ENCODE data around the gene VPS41. TPM values are rescaled to one million over a fixed set of nuclear protein-coding genes. Genes with fewer than 3 reads are reported as not detected.

The VPS41 gene
- total RNA-seq, 2 donors from 2014 or later = 61.1 to 64.9 TPM

GRCh38 chr7:38834357-38834756 is 74.6 kb downstream of the VPS41 start:
- H3K27me3 Mint-ChIP-seq (ENCODE audit: low read depth) = no peaks in the 10 kb centered on the region
- H3K4me3 Mint-ChIP-seq = no peak overlapping the region
- H3K9me3 Mint-ChIP-seq = peaks cover 0 to 1% of the 10 kb centered on the region in 2 donors
- H3K4me1 Mint-ChIP-seq (ENCODE audit: low read depth) = peaks cover 6% of the 10 kb centered on the region
- ATAC-seq (replicated peaks in 1 of 2) (no peak), DNase-seq (no peak)
- peaks cover 0 to 4% of the 10 kb centered on the region in 2 donors for H3K36me3 Mint-ChIP-seq (ENCODE audit: insufficient read depth in 2 of 2)
- H3K27ac Mint-ChIP-seq = no peak overlapping the region

- no peak overlapping the region for H3K27ac Mint-ChIP-seq
- H3K4me3 Mint-ChIP-seq = no peak overlapping the region
- ATAC-seq (replicated peaks in 1 of 2) (no peak), DNase-seq (no peak)
- peaks cover 6% of the 10 kb centered on the region for H3K4me1 Mint-ChIP-seq (ENCODE audit: low read depth)
- peaks cover 0 to 1% of the 10 kb centered on the region in 2 donors for H3K9me3 Mint-ChIP-seq
- no peaks in the 10 kb centered on the region for H3K27me3 Mint-ChIP-seq (ENCODE audit: low read depth)
- H3K36me3 Mint-ChIP-seq (ENCODE audit: insufficient read depth in 2 of 2) = no peaks in the 10 kb centered on the region
Measured at GRCh38 chr7:38833329-38833728, 75.7 kb downstream of the VPS41 start.

GRCh38 chr7:38831259-38831996 is 77.6 kb downstream of the VPS41 start:
- peaks cover 6% of the 10 kb centered on the region for H3K4me1 Mint-ChIP-seq (ENCODE audit: low read depth)
- H3K27me3 Mint-ChIP-seq (ENCODE audit: low read depth) = no peaks in the 10 kb centered on the region
- DNase-seq = no peak
- ATAC-seq (replicated peaks in 1 of 2) = no peak
- no peak overlapping the region for H3K4me3 Mint-ChIP-seq
- H3K36me3 Mint-ChIP-seq (ENCODE audit: insufficient read depth in 2 of 2) = no peaks in the 10 kb centered on the region
- no peak overlapping the region for H3K27ac Mint-ChIP-seq
- no peaks in the 10 kb centered on the region for H3K9me3 Mint-ChIP-seq

GRCh38 chr7:38830826-38831225 is 78.2 kb downstream of the VPS41 start:
- ATAC-seq (replicated peaks in 1 of 2) (no peak), DNase-seq (no peak)
- H3K4me1 Mint-ChIP-seq (ENCODE audit: low read depth) = peaks cover 6% of the 10 kb centered on the region
- H3K27me3 Mint-ChIP-seq (ENCODE audit: low read depth) = no peaks in the 10 kb centered on the region
- no peak overlapping the region for H3K27ac Mint-ChIP-seq
- H3K9me3 Mint-ChIP-seq = no peaks in the 10 kb centered on the region
- no peak overlapping the region for H3K4me3 Mint-ChIP-seq
- no peaks in the 10 kb centered on the region for H3K36me3 Mint-ChIP-seq (ENCODE audit: insufficient read depth in 2 of 2)

- no peak for ATAC-seq (replicated peaks in 1 of 2)
- H3K4me1 Mint-ChIP-seq (ENCODE audit: low read depth) = peaks cover 6% of the 10 kb centered on the region
Measured at GRCh38 chr7:38829488-38830165, 79.4 kb downstream of the VPS41 start.

GRCh38 chr7:38828026-38828425 is 81.0 kb downstream of the VPS41 start:
- DNase-seq (no peak), ATAC-seq (replicated peaks in 1 of 2) (no peak)
- no peak overlapping the region for H3K4me3 Mint-ChIP-seq
- H3K9me3 Mint-ChIP-seq = no peaks in the 10 kb centered on the region
- no peaks in the 10 kb centered on the region for H3K27me3 Mint-ChIP-seq (ENCODE audit: low read depth)
- H3K4me1 Mint-ChIP-seq (ENCODE audit: low read depth) = peaks cover under 1% of the 10 kb centered on the region
- H3K36me3 Mint-ChIP-seq (ENCODE audit: insufficient read depth in 2 of 2) = peaks cover 0 to 4% of the 10 kb centered on the region in 2 donors
- H3K27ac Mint-ChIP-seq = no peak overlapping the region

More at GRCh38 chr7:38829488-38830165, 79.4 kb downstream of the VPS41 start:
- no peaks in the 10 kb centered on the region for H3K27me3 Mint-ChIP-seq (ENCODE audit: low read depth)
- H3K4me3 Mint-ChIP-seq = no peak overlapping the region
- no peaks in the 10 kb centered on the region for H3K9me3 Mint-ChIP-seq
- no peak overlapping the region for H3K27ac Mint-ChIP-seq
- no peak for DNase-seq
- peaks cover 0 to 2% of the 10 kb centered on the region in 2 donors for H3K36me3 Mint-ChIP-seq (ENCODE audit: insufficient read depth in 2 of 2)

GRCh38 chr7:38825721-38826440 is 83.1 kb downstream of the VPS41 start:
- no peaks in the 10 kb centered on the region for H3K4me1 Mint-ChIP-seq (ENCODE audit: low read depth)
- DNase-seq (no peak), ATAC-seq (replicated peaks in 1 of 2) (no peak)
- no peak overlapping the region for H3K27ac Mint-ChIP-seq
- H3K27me3 Mint-ChIP-seq (ENCODE audit: low read depth) = no peaks in the 10 kb centered on the region
- no peaks in the 10 kb centered on the region for H3K9me3 Mint-ChIP-seq
- H3K36me3 Mint-ChIP-seq (ENCODE audit: insufficient read depth in 2 of 2) = peaks cover 0 to 4% of the 10 kb centered on the region in 2 donors
- H3K4me3 Mint-ChIP-seq = no peak overlapping the region

- H3K27ac Mint-ChIP-seq = no peak overlapping the region
- H3K4me3 Mint-ChIP-seq = no peak overlapping the region
- ATAC-seq (replicated peaks in 1 of 2) (no peak), DNase-seq (no peak)
- H3K27me3 Mint-ChIP-seq (ENCODE audit: low read depth) = no peaks in the 10 kb centered on the region
- no peaks in the 10 kb centered on the region for H3K4me1 Mint-ChIP-seq (ENCODE audit: low read depth)
- H3K9me3 Mint-ChIP-seq = no peaks in the 10 kb centered on the region
- H3K36me3 Mint-ChIP-seq (ENCODE audit: insufficient read depth in 2 of 2) = peaks cover 0 to 4% of the 10 kb centered on the region in 2 donors
Measured at GRCh38 chr7:38824948-38825347, 84.0 kb downstream of the VPS41 start.

GRCh38 chr7:38822549-38822948 is 86.4 kb downstream of the VPS41 start:
- Mint-ChIP-seq H3K27me3 (ENCODE audit: low read depth) (no peaks in the 10 kb centered on the region), H3K27ac (no peak overlapping the region), H3K4me3 (no peak overlapping the region), H3K9me3 (no peaks in the 10 kb centered on the region), H3K36me3 (ENCODE audit: insufficient read depth in 2 of 2) (peaks cover 0 to 4% of the 10 kb centered on the region in 2 donors), H3K4me1 (ENCODE audit: low read depth) (no peaks in the 10 kb centered on the region)
- ATAC-seq (replicated peaks in 1 of 2) (no peak), DNase-seq (no peak)

- DNase-seq = no peak
- Mint-ChIP-seq H3K36me3 (ENCODE audit: insufficient read depth in 2 of 2) (peaks cover 0 to 4% of the 10 kb centered on the region in 2 donors), H3K27ac (no peak overlapping the region), H3K9me3 (no peaks in the 10 kb centered on the region), H3K27me3 (ENCODE audit: low read depth) (no peaks in the 10 kb centered on the region), H3K4me3 (no peak overlapping the region), H3K4me1 (ENCODE audit: low read depth) (no peaks in the 10 kb centered on the region)
- no peak for ATAC-seq (replicated peaks in 1 of 2)
Measured at GRCh38 chr7:38820571-38820970, 88.4 kb downstream of the VPS41 start.

GRCh38 chr7:38819463-38819862 is 89.5 kb downstream of the VPS41 start:
- Mint-ChIP-seq H3K9me3 (no peaks in the 10 kb centered on the region), H3K36me3 (ENCODE audit: insufficient read depth in 2 of 2) (peaks cover 0 to 2% of the 10 kb centered on the region in 2 donors), H3K27me3 (ENCODE audit: low read depth) (no peaks in the 10 kb centered on the region), H3K27ac (no peak overlapping the region), H3K4me1 (ENCODE audit: low read depth) (no peaks in the 10 kb centered on the region), H3K4me3 (no peak overlapping the region)
- ATAC-seq (replicated peaks in 1 of 2) = no peak
- no peak for DNase-seq

- Mint-ChIP-seq H3K27ac (no peak overlapping the region), H3K4me1 (ENCODE audit: low read depth) (no peaks in the 10 kb centered on the region), H3K27me3 (ENCODE audit: low read depth) (no peaks in the 10 kb centered on the region), H3K4me3 (no peak overlapping the region), H3K36me3 (ENCODE audit: insufficient read depth in 2 of 2) (peaks cover 0 to 3% of the 10 kb centered on the region in 2 donors), H3K9me3 (no peaks in the 10 kb centered on the region)
- DNase-seq = no peak
- no peak for ATAC-seq (replicated peaks in 1 of 2)
Measured at GRCh38 chr7:38817526-38817925, 91.5 kb downstream of the VPS41 start.

GRCh38 chr7:38813768-38814167 is 95.2 kb downstream of the VPS41 start:
- H3K27ac Mint-ChIP-seq = no peak overlapping the region
- peaks cover 0 to 3% of the 10 kb centered on the region in 2 donors for H3K36me3 Mint-ChIP-seq (ENCODE audit: insufficient read depth in 2 of 2)
- H3K27me3 Mint-ChIP-seq (ENCODE audit: low read depth) = no peaks in the 10 kb centered on the region
- no peaks in the 10 kb centered on the region for H3K9me3 Mint-ChIP-seq
- no peak for ATAC-seq (replicated peaks in 1 of 2)
- no peak overlapping the region for H3K4me3 Mint-ChIP-seq
- no peak for DNase-seq
- no peaks in the 10 kb centered on the region for H3K4me1 Mint-ChIP-seq (ENCODE audit: low read depth)
